NCI-H446 treated with DMSO at 0.1 percent for 48 hours (cell line): ENCODE measurements around the gene MACROD2.

ENCODE experiments used
- DNase-seq: peaks from one replicate; lab custom pipeline; 2025; lab: John Stamatoyannopoulos, UW

MACROD2 gene

GRCh38 chr20:15224199-15224598 lies 1228.9 kb downstream of the MACROD2 start:
- DNase-seq = no peak

- no peak for DNase-seq
Observed at GRCh38 chr20:15227102-15227501, 1231.8 kb downstream of the MACROD2 start.

GRCh38 chr20:15232243-15232642 lies 1236.9 kb downstream of the MACROD2 start:
- DNase-seq = no peak

- no peak for DNase-seq
Observed at GRCh38 chr20:15235471-15236198, 1240.3 kb downstream of the MACROD2 start.

GRCh38 chr20:15236812-15237211 lies 1241.5 kb downstream of the MACROD2 start:
- DNase-seq = peak; percentile 46

GRCh38 chr20:15239542-15240206 lies 1244.4 kb downstream of the MACROD2 start:
- no peak for DNase-seq

- no peak for DNase-seq
Observed at GRCh38 chr20:15240801-15241200, 1245.5 kb downstream of the MACROD2 start.

- DNase-seq = no peak
Observed at GRCh38 chr20:15241681-15242080, 1246.4 kb downstream of the MACROD2 start.

GRCh38 chr20:15242773-15243172 lies 1247.5 kb downstream of the MACROD2 start:
- no peak for DNase-seq

GRCh38 chr20:15245896-15246295 lies 1250.6 kb downstream of the MACROD2 start:
- DNase-seq = no peak

GRCh38 chr20:15248618-15249395 lies 1253.5 kb downstream of the MACROD2 start:
- DNase-seq = no peak

- no peak for DNase-seq
Observed at GRCh38 chr20:15251171-15251570, 1255.9 kb downstream of the MACROD2 start.

GRCh38 chr20:15252304-15252703 lies 1257.0 kb downstream of the MACROD2 start:
- DNase-seq = no peak

GRCh38 chr20:15253431-15253830 lies 1258.1 kb downstream of the MACROD2 start:
- no peak for DNase-seq

- DNase-seq = no peak
Observed at GRCh38 chr20:15256676-15257568, 1261.6 kb downstream of the MACROD2 start.

GRCh38 chr20:15257569-15257870 lies 1262.2 kb downstream of the MACROD2 start:
- DNase-seq = no peak

GRCh38 chr20:15265581-15266309 lies 1270.4 kb downstream of the MACROD2 start:
- DNase-seq = no peak

- DNase-seq = no peak
Observed at GRCh38 chr20:15267935-15268334, 1272.6 kb downstream of the MACROD2 start.

- no peak for DNase-seq
Observed at GRCh38 chr20:15278041-15278440, 1282.7 kb downstream of the MACROD2 start.

GRCh38 chr20:15287329-15287728 lies 1292.0 kb downstream of the MACROD2 start:
- DNase-seq = no peak

GRCh38 chr20:15288106-15288505 lies 1292.8 kb downstream of the MACROD2 start:
- DNase-seq = peak; percentile 53
